Tibial nerve (tissue), 4 donors: ENCODE measurements around the gene CFAP299. TPM values are rescaled to one million over a fixed set of nuclear protein-coding genes. Genes with fewer than 3 reads are reported as not detected.

Experiments used
- DNase-seq, 2 donors: peaks; one replicate each; pipeline ENCODE4 v3.0.0-alpha.2; 2019; ENCODE audit warnings: low spot score in 2 of 2
- H3K27ac ChIP-seq, 4 donors: fragments of 200-600 bp; sonication (generic) in 3 of 4; one replicate each; pipeline ENCODE4 v1.5.1; 2017 to 2019; ENCODE audit warnings: mild to moderate bottlenecking in 1 of 4
- H3K27me3 ChIP-seq, 2 donors: fragments of 200-600 bp; sonication (generic) in 1 of 2; one replicate each; pipeline versions ENCODE4 v1.5.1 to v1.6.0; 2017 to 2019
- H3K36me3 ChIP-seq, 3 donors: fragments of 200-600 bp; sonication (generic); one replicate each; pipeline ENCODE4 v1.5.1; 2018 to 2019
- H3K4me1 ChIP-seq, 4 donors: fragments of 200-600 bp; sonication (generic) in 3 of 4; one replicate each; pipeline ENCODE4 v1.5.1; 2017 to 2019
- H3K4me3 ChIP-seq, 4 donors: fragments of 200-600 bp; sonication (generic) in 3 of 4; one replicate each; pipeline ENCODE4 v1.5.1; 2017 to 2019; ENCODE audit warnings: mild to moderate bottlenecking in 1 of 4, moderate library complexity in 1 of 4
- H3K9me3 ChIP-seq, 4 donors: fragments of 200-600 bp; sonication (generic) in 3 of 4; one replicate each; pipeline ENCODE4 v1.5.1; 2017 to 2019
- CTCF ChIP-seq, 5 experiments: fragments of 200-600 bp in 3 of 5; fragments of 450-650 bp in 2 of 5; sonication (generic) in 3 of 5; IDR thresholded peaks; one replicate each; pipeline ENCODE4 v1.5.1; 2016 to 2019; ENCODE audit warnings: antibody characterized with exemption in 5 of 5, mild to moderate bottlenecking in 3 of 5, moderate library complexity in 2 of 5
- EP300 ChIP-seq, 2 donors: sonication (generic); formaldehyde crosslinking; IDR thresholded peaks; one replicate each; pipeline ENCODE4 v1.6.1; 2017; ENCODE audit warnings: antibody characterized with exemption in 2 of 2, mild to moderate bottlenecking in 1 of 2
- POLR2A ChIP-seq, 2 donors: fragments of 450-650 bp; IDR thresholded peaks; one replicate each; pipeline ENCODE4 v1.6.1; 2017; ENCODE audit warnings: antibody characterized with exemption in 2 of 2, mild to moderate bottlenecking in 2 of 2, moderate library complexity in 2 of 2
- WGBS, 2 donors: methylation state at CpG; one replicate each; pipeline ENCODE4 v1.1.5; 2018; 5-methylcytosine and 5-hydroxymethylcytosine counted together
- total RNA-seq, 4 donors: library from RNA; depleted of rRNA; stranded (reverse); fragments of >200 nt; gene quantifications; one replicate each; pipeline ENCODE4 v1.1.0, GENCODE V29; 2016

CFAP299 gene
- total RNA-seq, 4 donors from 2014 or later: under 0.01 to 0.87 (median 0.39) TPM; not detected in 1

GRCh38 chr4:80831383-80832361, 496.1 kb downstream of the CFAP299 start:
- no peak for DNase-seq
- Histone ChIP-seq H3K4me1 (no peaks in the 10 kb centered on the region), H3K9me3 (peaks cover 0 to 8% (median 0%) of the 10 kb centered on the region in 4 donors), H3K36me3 (no peaks in the 10 kb centered on the region), H3K4me3 (no peak overlapping the region), H3K27ac (no peak overlapping the region), H3K27me3 (no peaks in the 10 kb centered on the region)
- 68 to 81% methylated on average over 5 of the region's 5 CpGs for WGBS, 2 donors
- TF ChIP-seq POLR2A (IDR thresholded peaks at IDR 0.05) (no peak), CTCF (IDR thresholded peaks at IDR 0.05) (no peak), EP300 (IDR thresholded peaks at IDR 0.05) (no peak)

- 79 to 81% methylated on average over 1 of the region's 1 CpG for WGBS, 2 donors
- TF ChIP-seq CTCF (IDR thresholded peaks at IDR 0.05) (no peak), EP300 (IDR thresholded peaks at IDR 0.05) (no peak), POLR2A (IDR thresholded peaks at IDR 0.05) (no peak)
- Histone ChIP-seq H3K9me3 (peaks cover 0 to 24% (median 0%) of the 10 kb centered on the region in 4 donors), H3K4me3 (no peak overlapping the region), H3K4me1 (no peaks in the 10 kb centered on the region), H3K27me3 (no peaks in the 10 kb centered on the region), H3K36me3 (no peaks in the 10 kb centered on the region), H3K27ac (no peak overlapping the region)
- no peak for DNase-seq
Observed at GRCh38 chr4:80839281-80839680, 503.8 kb downstream of the CFAP299 start.

GRCh38 chr4:80839792-80840191, 504.3 kb downstream of the CFAP299 start:
- no peaks in the 10 kb centered on the region for H3K27me3 ChIP-seq
- TF ChIP-seq POLR2A (IDR thresholded peaks at IDR 0.05) (no peak), EP300 (IDR thresholded peaks at IDR 0.05) (no peak), CTCF (IDR thresholded peaks at IDR 0.05) (no peak)
- no peak for DNase-seq

GRCh38 chr4:80840396-80840795, 504.9 kb downstream of the CFAP299 start:
- no peaks in the 10 kb centered on the region for H3K4me1 ChIP-seq
- no peak overlapping the region for H3K27ac ChIP-seq
- no peaks in the 10 kb centered on the region for H3K36me3 ChIP-seq
- no peak overlapping the region for H3K4me3 ChIP-seq
- DNase-seq: no peak
- TF ChIP-seq CTCF (IDR thresholded peaks at IDR 0.05) (no peak), EP300 (IDR thresholded peaks at IDR 0.05) (no peak), POLR2A (IDR thresholded peaks at IDR 0.05) (no peak)
- peaks cover 0 to 27% (median 0%) of the 10 kb centered on the region in 4 donors for H3K9me3 ChIP-seq
- H3K27me3 ChIP-seq: no peaks in the 10 kb centered on the region
- WGBS, 2 donors: 69 to 71% methylated on average over 1 of the region's 1 CpG

More at GRCh38 chr4:80839792-80840191, 504.3 kb downstream of the CFAP299 start:
- Histone ChIP-seq H3K27ac (no peak overlapping the region), H3K4me3 (no peak overlapping the region), H3K36me3 (no peaks in the 10 kb centered on the region), H3K9me3 (peaks cover 0 to 24% (median 0%) of the 10 kb centered on the region in 4 donors), H3K4me1 (no peaks in the 10 kb centered on the region)

- Histone ChIP-seq H3K27ac (no peak overlapping the region), H3K4me3 (no peak overlapping the region), H3K9me3 (peaks cover 0 to 25% (median 0%) of the 10 kb centered on the region in 4 donors), H3K27me3 (no peaks in the 10 kb centered on the region), H3K4me1 (no peaks in the 10 kb centered on the region), H3K36me3 (no peaks in the 10 kb centered on the region)
- WGBS, 2 donors: 79 to 85% methylated on average over 2 of the region's 2 CpGs
- TF ChIP-seq POLR2A (IDR thresholded peaks at IDR 0.05) (no peak), CTCF (IDR thresholded peaks at IDR 0.05) (no peak), EP300 (IDR thresholded peaks at IDR 0.05) (no peak)
- DNase-seq: no peak
Observed at GRCh38 chr4:80841587-80842281, 506.2 kb downstream of the CFAP299 start.
